NOMO-1 treated with dmso at 0.1 percent for 144 hours (cell line): Measurements from ENCODE around the gene CRMP1.

Source experiments
- DNase-seq: peaks from one replicate; lab custom pipeline; 2025; ENCODE audit not compliant: unreplicated experiment; lab: John Stamatoyannopoulos, UW

Gene CRMP1

DNA sequence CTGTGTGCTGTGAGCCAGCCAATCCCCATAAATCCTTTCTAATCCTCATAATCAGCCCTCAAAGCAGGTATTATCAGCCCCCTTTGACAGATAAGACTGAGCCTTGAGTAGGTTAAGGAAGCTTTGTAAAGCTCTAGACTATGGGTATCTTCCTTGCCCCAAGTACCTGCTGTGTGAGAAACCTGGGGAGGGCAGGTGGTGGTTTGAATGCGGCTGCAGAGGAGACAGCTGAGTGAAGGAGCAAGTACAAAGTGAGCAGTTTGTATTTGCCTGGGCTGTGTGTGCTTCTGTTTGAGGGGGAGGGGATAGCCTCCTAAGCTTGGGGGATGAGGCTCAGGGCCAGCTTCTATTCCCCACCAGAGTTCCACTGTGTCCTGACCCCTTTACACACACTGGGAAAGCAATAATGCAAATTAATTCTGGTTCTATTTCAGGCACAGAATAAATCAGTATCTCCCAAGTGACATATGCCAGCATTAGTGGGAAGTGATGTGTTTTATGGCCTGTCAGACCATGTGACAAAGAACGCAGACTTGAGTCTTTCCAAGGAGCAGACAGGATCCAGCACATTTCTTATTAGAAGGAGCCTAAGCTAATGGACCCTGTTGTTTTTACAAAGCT lies 118.4 kb downstream of the CRMP1 start:
- DNase-seq, result no peak

DNA sequence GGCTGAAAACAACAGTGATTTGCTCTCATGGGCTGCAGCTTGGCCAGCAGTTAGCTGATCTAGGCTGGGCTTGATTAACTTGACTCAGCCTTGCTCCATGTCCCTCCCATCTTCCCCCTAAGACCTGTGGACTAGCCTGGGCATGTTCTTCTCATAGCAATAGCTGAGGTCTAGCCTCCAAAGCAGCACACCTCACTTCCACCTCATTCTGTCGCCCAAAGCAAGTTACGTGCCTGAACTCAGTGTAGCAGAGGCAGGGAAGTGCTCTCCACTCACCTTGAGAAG lies 119.7 kb downstream of the CRMP1 start:
- no peak for DNase-seq

DNA sequence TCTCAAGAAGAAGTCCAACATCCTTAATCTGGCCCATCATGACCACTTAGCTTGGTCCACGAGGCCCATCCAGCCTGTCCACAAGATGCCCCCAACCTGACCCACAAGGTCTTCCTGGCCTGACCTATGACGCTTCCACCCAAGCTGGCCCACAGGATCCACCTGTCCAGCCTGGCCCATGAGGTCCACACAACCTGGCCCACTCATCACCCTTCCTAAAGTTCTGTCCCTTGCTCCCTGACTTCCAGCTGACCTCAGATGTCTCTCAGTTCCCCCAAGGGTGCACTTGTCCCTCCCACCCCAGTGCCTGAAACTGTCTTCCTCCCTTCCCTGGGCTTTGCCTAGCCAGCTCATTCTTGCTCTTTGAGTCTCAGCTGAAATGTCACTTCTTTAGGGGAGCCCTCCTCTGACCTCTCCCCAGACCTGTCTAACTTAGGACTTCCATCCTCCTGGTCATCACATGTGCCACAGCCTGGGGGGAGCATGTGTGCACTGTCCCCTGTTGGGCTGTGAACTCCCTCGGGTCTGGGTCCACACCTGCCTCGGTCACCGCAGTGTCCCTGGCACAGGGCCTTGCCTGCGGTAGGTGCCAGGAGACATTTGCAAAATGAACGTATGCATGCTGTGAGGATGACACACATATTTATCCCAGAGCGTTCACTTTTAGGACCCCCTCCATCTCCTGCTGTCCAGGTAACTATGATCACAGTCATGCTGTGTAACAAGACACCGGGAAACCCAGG lies 120.2 kb downstream of the CRMP1 start:
- DNase-seq, result no peak
